ACC112 (cell line): ENCODE results near the gene DDB1.
A peak's percentile ranks its signal among the peaks of the same experiment; 100 is the strongest.

Experiments used
- H2AFZ ChIP-seq: fragments of 200-600 bp; sonication (generic); one replicate; pipeline ENCODE4 v1.6.0; 2017; ENCODE audit warnings: antibody characterized with exemption, low read length; ENCODE audit not compliant: unreplicated experiment
- H3K27ac ChIP-seq: fragments of 200-600 bp; sonication (generic); 2 replicates; pipeline ENCODE4 v1.5.1; 2014; ENCODE audit warnings: low read depth, mild to moderate bottlenecking, antibody characterized with exemption, low read length, moderate library complexity
- H3K27me3 ChIP-seq: fragments of 200-600 bp; sonication (generic); 2 replicates; pipeline ENCODE4 v1.6.1; 2014; ENCODE audit warnings: mild to moderate bottlenecking, antibody characterized with exemption, low read length, moderate library complexity, mixed read lengths; ENCODE audit not compliant: insufficient read depth
- H3K36me3 ChIP-seq: fragments of 200-600 bp; sonication (generic); 2 replicates; pipeline ENCODE4 v1.6.1; 2016; ENCODE audit warnings: mild to moderate bottlenecking, antibody characterized with exemption, low read length, moderate library complexity, mixed read lengths; ENCODE audit not compliant: insufficient read depth
- H3K4me1 ChIP-seq: fragments of 200-600 bp; sonication (generic); one replicate; pipeline ENCODE4 v1.6.1; 2016; ENCODE audit warnings: low read length, mixed read lengths; ENCODE audit not compliant: insufficient read depth, unreplicated experiment, control insufficient read depth
- H3K4me3 ChIP-seq: fragments of 200-600 bp; sonication (generic); 2 replicates; pipeline ENCODE4 v1.5.1; 2014; ENCODE audit warnings: mild to moderate bottlenecking, low read depth, low read length
- H3K79me2 ChIP-seq: fragments of 200-600 bp; sonication (generic); one replicate; pipeline ENCODE4 v1.6.0; 2016; ENCODE audit warnings: low read length; ENCODE audit not compliant: control insufficient read depth, unreplicated experiment, insufficient read depth

Gene DDB1

GRCh38 chr11:61367406-61367805, 34.5 kb upstream of the DDB1 start:
- Histone ChIP-seq H3K79me2 (peaks cover 22% of the 10 kb centered on the region), H2AFZ (no peak overlapping the region), H3K27ac (peak overlapping the region; percentile 94; the same call in 1 of the 2 replicates), H3K27me3 (no peaks in the 10 kb centered on the region), H3K4me1 (peaks cover 33% of the 10 kb centered on the region), H3K4me3 (no peak overlapping the region), H3K36me3 (peaks cover 34% of the 10 kb centered on the region)

GRCh38 chr11:61364012-61364675, 31.2 kb upstream of the DDB1 start:
- no peak overlapping the region for H3K27ac ChIP-seq
- H3K79me2 ChIP-seq = peaks cover 31% of the 10 kb centered on the region
- H3K4me1 ChIP-seq = peaks cover 27% of the 10 kb centered on the region
- no peak overlapping the region for H2AFZ ChIP-seq
- H3K4me3 ChIP-seq = peak overlapping the region; percentile 91
- peaks cover 22% of the 10 kb centered on the region for H3K36me3 ChIP-seq
- H3K27me3 ChIP-seq = no peaks in the 10 kb centered on the region

- Histone ChIP-seq H3K27ac (peak overlapping the region; percentile 93), H3K4me3 (peak overlapping the region; percentile 91), H3K4me1 (peaks cover 19% of the 10 kb centered on the region), H3K27me3 (no peaks in the 10 kb centered on the region), H3K36me3 (peaks cover 10% of the 10 kb centered on the region), H2AFZ (peak overlapping the region; percentile 64), H3K79me2 (peaks cover 31% of the 10 kb centered on the region)
Measured at GRCh38 chr11:61362542-61362875, 29.6 kb upstream of the DDB1 start.

- peaks cover 31% of the 10 kb centered on the region for H3K79me2 ChIP-seq
- H2AFZ ChIP-seq = peak within 1 kb of the TSS; percentile 80
- peak within 1 kb of the TSS; percentile 93 for H3K27ac ChIP-seq
- peaks cover 9% of the 10 kb centered on the region for H3K36me3 ChIP-seq
- H3K27me3 ChIP-seq = no peaks in the 10 kb centered on the region
- peak within 1 kb of the TSS; percentile 91 for H3K4me3 ChIP-seq
- H3K4me1 ChIP-seq = peaks cover 19% of the 10 kb centered on the region
Measured at GRCh38 chr11:61361741-61362541, 29.0 kb upstream of the DDB1 start, which contains the start of the genes CYB561A3 and TMEM138. CYB561A3 (minus strand) TSS chr11:61361882; CDS start chr11:61356713, 5,169 bp downstream. TMEM138 (plus strand) TSS chr11:61362374; CDS start chr11:61364391, 2,017 bp downstream.

GRCh38 chr11:61361237-61361740, 28.4 kb upstream of the DDB1 start:
- Histone ChIP-seq H3K27me3 (no peaks in the 10 kb centered on the region), H3K79me2 (peaks cover 31% of the 10 kb centered on the region), H3K36me3 (peaks cover 6% of the 10 kb centered on the region), H3K4me1 (peaks cover 14% of the 10 kb centered on the region), H2AFZ (peak overlapping the region; percentile 35), H3K27ac (peak overlapping the region; percentile 93), H3K4me3 (peak overlapping the region; percentile 91)

GRCh38 chr11:61359516-61359915, 26.6 kb upstream of the DDB1 start:
- Histone ChIP-seq H3K27me3 (no peaks in the 10 kb centered on the region), H3K36me3 (peaks cover 5% of the 10 kb centered on the region; the same call in 1 of the 2 replicates), H3K4me1 (peaks cover 7% of the 10 kb centered on the region), H2AFZ (no peak overlapping the region), H3K79me2 (peaks cover 30% of the 10 kb centered on the region), H3K4me3 (no peak overlapping the region), H3K27ac (no peak overlapping the region)

- H3K27me3 ChIP-seq = no peaks in the 10 kb centered on the region
- H3K36me3 ChIP-seq = no peaks in the 10 kb centered on the region
- peaks cover 7% of the 10 kb centered on the region for H3K4me1 ChIP-seq
- H3K79me2 ChIP-seq = peaks cover 20% of the 10 kb centered on the region
- no peak overlapping the region for H3K4me3 ChIP-seq
- H2AFZ ChIP-seq = no peak overlapping the region
- H3K27ac ChIP-seq = no peak overlapping the region
Measured at GRCh38 chr11:61358566-61358965, 25.7 kb upstream of the DDB1 start.

GRCh38 chr11:61357894-61358239, 25.0 kb upstream of the DDB1 start:
- no peak overlapping the region for H3K4me3 ChIP-seq

GRCh38 chr11:61357233-61357893, 24.5 kb upstream of the DDB1 start:
- H3K4me1 ChIP-seq = peaks cover 7% of the 10 kb centered on the region

More at GRCh38 chr11:61357894-61358239, 25.0 kb upstream of the DDB1 start:
- no peaks in the 10 kb centered on the region for H3K36me3 ChIP-seq
- peaks cover 7% of the 10 kb centered on the region for H3K4me1 ChIP-seq
- no peaks in the 10 kb centered on the region for H3K27me3 ChIP-seq
- peaks cover 13% of the 10 kb centered on the region for H3K79me2 ChIP-seq
- H2AFZ ChIP-seq = no peak overlapping the region
- H3K27ac ChIP-seq = no peak overlapping the region

GRCh38 chr11:61356706-61357105, 23.8 kb upstream of the DDB1 start:
- no peak overlapping the region for H2AFZ ChIP-seq
- H3K27ac ChIP-seq = no peak overlapping the region
- H3K36me3 ChIP-seq = no peaks in the 10 kb centered on the region
- no peak overlapping the region for H3K4me3 ChIP-seq
- no peaks in the 10 kb centered on the region for H3K27me3 ChIP-seq
- H3K79me2 ChIP-seq = peaks cover 6% of the 10 kb centered on the region
- H3K4me1 ChIP-seq = peaks cover 7% of the 10 kb centered on the region

More at GRCh38 chr11:61357233-61357893, 24.5 kb upstream of the DDB1 start:
- Histone ChIP-seq H3K4me3 (no peak overlapping the region), H3K79me2 (peaks cover 8% of the 10 kb centered on the region), H2AFZ (no peak overlapping the region), H3K27ac (no peak overlapping the region), H3K27me3 (no peaks in the 10 kb centered on the region), H3K36me3 (no peaks in the 10 kb centered on the region)
